Measurements from ENCODE around the gene STUB1.
A peak's percentile ranks its signal among the peaks of the same experiment; 100 is the strongest.
"Not testable (repeated sequence)": the region's sequence is repeated elsewhere in the genome, so short reads cannot be mapped to it uniquely, and the experiment has no call there.

Gene STUB1

DNA sequence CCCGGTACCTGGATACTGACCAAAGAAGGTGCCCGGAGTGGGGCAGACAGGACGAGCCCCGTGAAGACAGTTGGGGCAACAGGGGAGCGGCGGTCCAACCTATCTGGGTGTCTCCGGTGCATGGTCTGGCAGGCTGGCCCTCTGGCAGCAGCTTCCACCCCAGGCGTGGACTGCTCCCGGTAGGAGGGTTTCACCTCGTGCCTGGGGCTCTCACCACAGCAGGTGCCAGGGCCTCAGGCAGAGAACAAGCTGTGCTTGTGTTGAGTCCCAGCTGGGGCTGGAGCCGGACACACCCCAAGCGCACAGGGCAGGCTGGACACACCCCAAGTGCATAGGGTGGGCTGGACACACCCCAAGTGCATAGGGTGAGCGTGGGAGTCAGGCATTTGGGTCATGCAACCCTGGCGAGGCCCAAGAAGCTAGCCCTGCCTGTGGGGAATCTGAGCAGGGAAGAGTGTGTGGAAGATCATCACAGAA is 26.9 kb downstream of the STUB1 start:
- H3K4me3 ChIP-seq (ENCODE audit: low read length), result no peak overlapping the region
- no peak for TF ChIP-seq ZNF274 (IDR thresholded peaks at IDR 0.05; ENCODE audit: low read depth, low read length)

DNA sequence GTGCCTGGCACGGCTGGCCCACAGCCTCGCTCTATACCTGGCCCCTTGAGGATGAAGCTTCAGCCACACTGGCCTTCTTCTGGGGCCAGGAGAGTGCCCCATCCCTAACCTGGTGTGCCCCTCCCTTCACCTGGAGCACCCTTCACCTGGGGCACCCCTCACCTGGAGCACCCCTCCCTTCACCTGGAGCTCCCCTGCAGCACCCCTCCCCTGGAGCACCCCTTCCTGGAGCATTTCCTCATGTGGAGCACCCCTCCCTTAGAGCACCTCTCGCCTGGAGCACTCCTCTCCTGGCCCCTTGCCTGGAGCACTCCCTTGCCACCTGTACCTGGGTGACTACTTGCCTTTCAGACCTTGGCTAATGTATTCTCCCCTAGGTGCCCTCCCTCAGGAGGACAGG is 27.8 kb downstream of the STUB1 start:
- TF ChIP-seq ZNF274 (IDR thresholded peaks at IDR 0.05; ENCODE audit: low read depth, low read length), result no peak
- no peak overlapping the region for H3K4me3 ChIP-seq (ENCODE audit: low read length)

DNA sequence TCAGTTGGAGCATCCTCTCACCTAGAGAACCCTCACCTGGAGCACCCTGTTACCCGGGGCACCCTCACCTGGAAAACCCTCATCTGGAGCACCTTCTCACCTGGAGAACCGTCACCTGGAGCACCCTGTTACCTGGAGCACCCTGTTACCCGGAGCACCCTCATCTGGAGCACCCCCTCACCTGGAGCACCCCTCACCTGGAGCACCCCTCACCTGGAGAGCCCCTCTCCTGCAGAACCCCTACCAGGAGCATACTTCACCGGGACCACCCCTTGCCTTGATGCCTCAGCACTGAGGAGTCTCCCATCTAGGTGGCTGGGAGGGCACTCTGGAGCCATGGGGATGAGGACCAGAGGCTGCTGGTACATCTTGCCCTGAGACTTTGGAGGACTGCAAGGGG is 28.7 kb downstream of the STUB1 start:
- no peak overlapping the region for H3K4me3 ChIP-seq (ENCODE audit: low read length)
- no peak for TF ChIP-seq ZNF274 (IDR thresholded peaks at IDR 0.05; ENCODE audit: low read depth, low read length)

DNA sequence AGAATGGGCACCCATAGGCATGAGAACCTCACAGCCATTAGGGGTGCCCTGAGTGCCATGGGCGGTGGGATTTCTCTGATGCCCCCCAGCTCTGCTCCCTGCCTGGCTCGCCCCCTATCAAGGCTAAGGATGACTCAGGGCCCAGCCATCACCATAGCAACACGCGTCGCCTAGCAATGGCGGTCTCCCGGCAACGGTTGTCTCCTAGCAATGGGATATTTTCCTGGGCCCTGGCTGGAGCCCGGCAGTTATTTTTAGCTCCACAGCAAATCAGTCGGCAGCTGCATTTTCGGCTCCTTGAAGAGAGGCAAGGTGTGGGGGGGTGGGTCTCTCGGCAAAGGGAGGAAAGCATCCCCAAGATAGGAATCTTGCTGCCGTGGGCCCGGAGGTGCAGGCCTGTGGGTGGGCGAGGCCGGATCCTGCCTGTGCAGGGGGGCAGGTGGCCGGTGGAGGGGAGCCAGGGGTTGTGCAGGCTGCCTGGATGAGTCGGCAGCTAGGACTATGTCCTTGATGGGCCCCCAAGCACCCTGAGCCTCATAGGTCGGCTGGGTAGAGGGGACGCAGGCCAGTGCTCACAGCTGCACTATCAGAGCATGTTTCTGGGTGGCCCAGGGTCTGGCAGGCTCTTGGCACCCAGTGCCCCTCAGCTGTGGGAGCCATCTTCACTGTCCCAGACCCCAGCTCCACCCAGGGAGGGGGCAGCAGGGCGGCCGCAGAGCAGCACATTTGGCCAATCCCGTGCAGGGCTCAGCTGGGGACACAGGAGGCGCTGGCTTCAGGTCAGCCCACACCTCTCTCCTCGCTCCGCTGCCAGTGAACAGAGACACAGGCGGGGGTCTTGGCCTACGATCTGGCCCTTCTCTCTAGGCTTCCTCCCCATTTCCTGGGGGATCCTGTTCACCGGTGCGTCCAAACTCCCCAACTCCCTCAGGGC is 29.6 kb downstream of the STUB1 start:
- no peak overlapping the region for H3K4me3 ChIP-seq (ENCODE audit: low read length)
- TF ChIP-seq ZNF274 (IDR thresholded peaks at IDR 0.05; ENCODE audit: low read depth, low read length), result no peak

DNA sequence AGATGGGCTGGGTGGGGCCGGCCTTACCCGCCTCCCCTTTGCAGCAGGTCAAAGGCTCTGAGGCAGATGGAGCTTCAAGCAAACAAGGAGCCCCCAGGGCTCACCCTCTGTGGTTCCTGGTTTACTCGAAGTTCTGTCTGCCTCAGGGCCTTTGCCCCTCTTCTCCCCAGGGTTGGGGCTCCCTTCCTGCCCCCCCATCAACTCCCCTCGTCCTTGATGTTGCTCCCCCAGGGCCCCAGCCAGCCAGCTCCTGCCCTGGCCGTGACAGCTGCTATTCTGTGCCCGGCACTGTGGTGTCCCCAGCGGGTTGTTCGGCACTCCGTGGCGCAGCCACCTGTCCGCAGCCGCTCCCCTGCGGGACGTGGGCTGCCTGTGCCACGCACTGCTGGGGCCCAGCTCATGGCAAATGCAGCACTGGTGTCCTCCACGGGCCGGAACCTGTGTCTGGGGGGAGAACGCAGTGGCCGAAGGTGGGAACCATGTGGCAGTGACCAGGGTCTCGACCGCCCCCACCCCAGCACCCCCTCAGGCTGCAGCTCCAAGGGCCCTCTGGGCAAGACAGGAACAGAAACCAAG is 30.4 kb downstream of the STUB1 start:
- H3K4me3 ChIP-seq (ENCODE audit: low read length), result no peak overlapping the region
- TF ChIP-seq ZNF274 (IDR thresholded peaks at IDR 0.05; ENCODE audit: low read depth, low read length), result no peak

DNA sequence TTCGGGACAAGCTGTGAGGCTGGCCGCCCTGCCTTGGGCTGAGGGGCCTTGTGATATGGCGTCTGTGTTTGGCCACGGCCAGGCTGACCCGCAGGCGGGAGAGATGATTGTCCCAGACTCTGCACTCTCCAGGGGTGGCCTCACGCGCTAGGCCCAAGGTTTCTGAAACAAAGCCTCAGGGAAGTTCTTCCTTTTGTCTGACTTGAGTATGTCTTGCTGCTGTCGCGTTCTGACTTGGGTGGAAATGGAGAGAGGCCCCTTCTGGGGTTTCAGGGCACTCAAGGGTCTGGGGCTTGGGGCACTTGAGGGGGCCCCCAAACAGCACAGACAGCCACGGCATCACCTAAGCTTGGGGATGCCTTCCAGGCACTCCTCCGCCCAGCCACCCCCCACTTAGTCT is 30.9 kb downstream of the STUB1 start:
- no peak for TF ChIP-seq ZNF274 (IDR thresholded peaks at IDR 0.05; ENCODE audit: low read depth, low read length)
- H3K4me3 ChIP-seq (ENCODE audit: low read length), result no peak overlapping the region

DNA sequence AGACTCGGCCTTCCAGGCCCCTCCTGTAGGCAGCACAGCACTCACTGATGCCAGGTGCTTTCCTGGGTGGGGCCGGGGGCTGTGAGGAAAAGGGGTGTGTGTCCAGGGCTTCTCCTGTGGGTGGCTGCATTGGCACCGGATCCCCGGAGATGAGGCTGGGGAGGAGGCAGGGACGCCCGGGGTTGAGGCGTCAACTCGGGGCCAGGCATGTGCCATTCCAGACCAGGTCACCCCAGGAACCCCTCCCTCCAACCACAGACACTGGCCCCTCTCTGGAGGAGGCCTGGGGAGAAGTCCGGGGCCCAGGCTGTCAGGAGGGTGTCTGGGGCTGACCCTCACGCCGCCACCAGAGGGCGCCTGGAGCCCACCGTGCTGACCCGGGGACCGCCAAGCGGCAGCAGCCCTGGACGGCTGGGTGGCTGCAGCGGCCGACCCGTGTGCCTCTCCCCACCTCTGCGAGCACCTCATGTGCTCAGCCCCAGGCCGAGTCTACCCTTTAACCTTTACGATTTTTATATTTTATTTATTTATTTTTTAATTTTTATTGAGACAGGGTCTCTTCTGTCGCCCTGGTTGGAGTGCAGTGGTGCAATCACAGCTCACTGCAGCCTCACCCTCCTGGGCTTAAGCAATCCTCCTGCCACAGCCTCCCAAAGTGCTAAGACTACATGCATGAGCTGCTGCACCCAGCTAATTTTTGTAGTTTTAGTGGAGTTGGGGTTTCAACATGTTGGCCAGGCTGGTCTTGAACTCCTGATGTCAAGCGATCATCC is 31.5 kb downstream of the STUB1 start:
- TF ChIP-seq ZNF274 (IDR thresholded peaks at IDR 0.05; ENCODE audit: low read depth, low read length), result no peak
- H3K4me3 ChIP-seq (ENCODE audit: low read length), result no peak overlapping the region

DNA sequence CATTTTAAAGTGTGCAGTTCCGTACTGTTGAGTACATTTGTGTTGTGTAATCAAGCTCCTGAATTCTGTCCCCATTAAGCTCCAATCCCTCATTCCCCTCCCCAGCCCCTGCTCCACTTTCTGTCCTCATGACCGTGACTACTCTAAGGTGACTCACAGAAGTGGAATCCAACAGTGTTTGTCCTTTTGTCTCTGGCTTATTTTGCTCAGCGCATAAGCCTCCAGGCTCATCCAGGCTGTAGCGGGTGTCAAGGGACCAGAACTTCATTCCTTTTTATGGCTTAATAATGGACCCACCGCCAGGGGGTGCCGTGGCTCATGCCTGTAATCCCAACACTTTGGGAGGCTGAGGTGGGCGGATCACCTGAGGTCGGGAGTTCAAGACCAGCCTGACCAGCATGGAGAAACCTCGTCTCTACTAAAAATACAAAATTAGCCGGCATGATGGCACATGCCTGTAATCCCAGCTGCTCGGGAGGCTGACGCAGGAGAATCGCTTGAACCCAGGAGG is 32.6 kb downstream of the STUB1 start:
- H3K4me3 ChIP-seq (ENCODE audit: low read length), result not testable (repeated sequence)

DNA sequence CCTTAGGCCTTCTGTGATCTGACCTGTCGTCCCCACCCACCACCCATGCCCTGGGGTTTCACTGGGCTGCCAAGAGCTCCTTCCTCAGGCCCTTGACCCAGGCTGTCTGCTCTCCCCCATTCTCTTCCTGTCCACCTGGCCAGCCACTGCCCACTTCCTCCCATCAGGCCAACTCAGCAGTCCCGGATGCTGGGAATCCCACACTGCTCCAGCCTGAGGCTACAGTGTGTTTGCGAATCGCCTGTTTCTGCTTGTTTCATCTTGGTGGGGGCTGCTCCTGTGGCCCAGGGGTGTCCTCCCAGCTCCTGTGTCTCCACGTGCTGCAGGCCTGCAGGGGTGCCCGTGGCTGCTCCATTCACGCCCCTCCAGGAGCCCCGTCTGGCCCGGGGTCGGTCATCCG is 33.9 kb downstream of the STUB1 start:
- H3K4me3 ChIP-seq (ENCODE audit: low read length), result no peak overlapping the region

DNA sequence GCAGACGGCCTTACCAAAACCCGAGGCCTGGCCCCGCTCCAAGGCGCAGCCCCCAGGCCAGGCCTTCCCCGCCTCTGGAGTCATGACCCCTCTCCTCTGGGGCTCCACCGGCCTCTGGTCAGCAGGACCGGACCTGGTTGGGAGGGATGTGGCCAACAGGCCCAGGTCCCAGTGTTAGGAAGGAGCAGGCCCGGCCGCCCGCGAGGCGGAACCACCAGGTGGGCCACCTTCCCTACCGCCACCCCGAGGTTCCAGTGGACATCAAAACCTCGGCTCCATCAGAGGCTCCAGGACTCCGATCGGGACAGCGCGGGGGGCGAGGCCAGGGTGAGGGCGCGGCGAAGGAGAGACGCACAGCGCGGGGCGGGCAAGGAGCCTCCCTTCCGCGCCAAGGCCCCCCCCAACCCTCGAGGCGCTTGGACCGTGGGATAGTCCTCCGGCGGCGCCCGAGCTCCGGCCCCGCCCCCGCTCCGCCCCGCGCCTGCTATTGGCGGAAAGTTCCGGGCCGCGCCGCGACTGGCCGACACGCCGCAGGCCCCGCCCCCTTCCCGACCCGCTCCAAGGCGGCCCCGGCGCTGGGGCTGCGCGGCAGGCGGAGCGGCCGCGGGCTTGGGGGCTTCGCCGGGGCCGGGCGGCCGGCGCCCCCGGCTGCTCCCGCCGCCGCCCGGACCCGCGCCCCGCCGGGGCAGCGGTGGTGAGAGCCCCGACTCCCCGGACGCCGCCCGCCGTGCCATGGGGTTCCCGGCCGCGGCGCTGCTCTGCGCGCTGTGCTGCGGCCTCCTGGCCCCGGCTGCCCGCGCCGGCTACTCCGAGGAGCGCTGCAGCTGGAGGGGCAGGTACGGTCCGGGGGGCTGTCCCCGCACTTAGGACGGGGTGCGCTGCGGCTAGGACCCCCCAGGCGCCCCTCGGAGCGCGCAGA is 34.6 kb downstream of the STUB1 start, which contains the start of gene METRN:
TSS of gene METRN (plus strand) at position 561 of the 919 bp plus-strand sequence. CDS start at position 733, 172 bp downstream.
- H3K4me3 ChIP-seq (ENCODE audit: low read length), result peak within 1 kb of the TSS; percentile 43; the same call in 1 of the 2 replicates
- TF ChIP-seq ZNF274 (IDR thresholded peaks at IDR 0.05; ENCODE audit: low read depth, low read length), result no peak

More for the DNA sequence above, 33.9 kb downstream of the STUB1 start:
- TF ChIP-seq ZNF274 (IDR thresholded peaks at IDR 0.05; ENCODE audit: low read depth, low read length), result no peak

DNA sequence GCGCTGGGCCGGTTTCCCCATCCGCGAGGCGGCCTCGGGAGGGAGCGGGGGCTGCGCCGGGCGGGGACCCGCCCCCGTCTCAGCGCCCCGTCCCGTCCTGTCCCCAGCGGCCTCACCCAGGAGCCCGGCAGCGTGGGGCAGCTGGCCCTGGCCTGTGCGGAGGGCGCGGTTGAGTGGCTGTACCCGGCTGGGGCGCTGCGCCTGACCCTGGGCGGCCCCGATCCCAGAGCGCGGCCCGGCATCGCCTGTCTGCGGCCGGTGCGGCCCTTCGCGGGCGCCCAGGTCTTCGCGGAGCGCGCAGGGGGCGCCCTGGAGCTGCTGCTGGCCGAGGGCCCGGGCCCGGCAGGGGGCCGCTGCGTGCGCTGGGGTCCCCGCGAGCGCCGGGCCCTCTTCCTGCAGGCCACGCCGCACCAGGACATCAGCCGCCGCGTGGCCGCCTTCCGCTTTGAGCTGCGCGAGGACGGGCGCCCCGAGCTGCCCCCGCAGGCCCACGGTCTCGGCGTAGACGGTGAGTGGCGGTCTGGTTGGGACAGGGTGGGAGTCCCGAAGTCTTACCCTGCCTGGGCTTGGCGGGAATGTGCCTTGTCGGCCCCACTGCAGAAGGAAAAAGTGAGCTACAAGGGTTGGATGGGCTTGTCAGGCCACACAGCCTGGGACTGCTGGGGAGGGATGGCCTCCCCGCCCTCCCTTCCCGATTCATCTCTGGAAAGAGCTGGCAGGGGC is 35.4 kb downstream of the STUB1 start:
- no peak for TF ChIP-seq ZNF274 (IDR thresholded peaks at IDR 0.05; ENCODE audit: low read depth, low read length)
- H3K4me3 ChIP-seq (ENCODE audit: low read length), result peak overlapping the region; percentile 43; the same call in 1 of the 2 replicates

DNA sequence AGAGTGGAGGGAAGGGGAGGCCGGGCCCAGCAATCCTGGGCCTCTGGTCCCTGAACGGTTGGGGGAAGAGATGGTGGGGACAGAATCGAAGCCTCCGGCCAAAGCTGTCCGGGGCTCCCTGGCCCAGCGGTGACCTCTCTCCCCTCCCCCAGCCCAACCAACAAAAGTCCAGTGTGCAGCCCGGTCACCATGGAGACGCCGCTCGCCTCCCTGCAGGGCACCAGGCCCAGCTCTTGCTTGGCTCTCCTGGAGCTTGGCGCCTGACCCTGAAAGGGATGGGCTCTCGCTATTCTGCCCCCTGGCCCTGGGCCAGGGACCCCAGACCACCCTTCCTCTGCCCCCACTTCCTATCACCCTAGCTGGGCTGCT is 36.0 kb downstream of the STUB1 start:
- no peak overlapping the region for H3K4me3 ChIP-seq (ENCODE audit: low read length)
- no peak for TF ChIP-seq ZNF274 (IDR thresholded peaks at IDR 0.05; ENCODE audit: low read depth, low read length)
